Suprapubic skin (tissue), 3 donors: ENCODE data around the gene ANKRD20A1.
"Not testable (repeated sequence)": the region's sequence is repeated elsewhere in the genome, so short reads cannot be mapped to it uniquely, and the experiment has no call there.

Experiments used
- EP300 ChIP-seq: sonication (generic); formaldehyde crosslinking; IDR thresholded peaks from one replicate; pipeline ENCODE4 v1.6.1; 2017; ENCODE audit warnings: antibody characterized with exemption
- TF ChIP-seq, protein P1 (sequence below), 2 donors: fragments of 200-600 bp in 1 of 2; fragments of 450-650 bp in 1 of 2; sonication (generic) in 1 of 2; IDR thresholded peaks; one replicate each; pipeline ENCODE4 v1.5.1; 2016 to 2019; ENCODE audit warnings: antibody characterized with exemption in 2 of 2, mild to moderate bottlenecking in 1 of 2, moderate library complexity in 1 of 2

DNA sequence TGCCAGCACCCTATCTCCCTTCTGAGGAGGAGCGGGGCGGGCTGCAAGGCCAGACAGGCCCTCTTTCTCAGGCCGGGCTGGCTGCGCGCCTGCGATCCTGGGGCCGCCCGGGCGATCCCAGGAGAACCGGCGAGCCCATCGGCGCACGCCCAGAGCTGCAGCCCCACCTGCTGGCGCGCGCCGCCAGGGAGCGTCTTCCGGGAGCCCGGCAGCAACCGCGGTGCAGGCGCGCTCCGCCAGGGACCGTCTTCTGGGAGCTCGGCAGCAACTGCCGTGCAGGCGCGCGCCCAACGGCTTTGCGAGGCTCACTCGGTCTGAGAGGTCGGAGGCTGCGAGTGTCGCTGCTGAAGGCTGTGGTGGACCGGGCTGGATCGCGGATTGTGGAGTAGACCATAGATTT is at the start of gene ANKRD20A1:
- TF ChIP-seq EP300: not testable (repeated sequence)
- TF ChIP-seq, protein P1, sequence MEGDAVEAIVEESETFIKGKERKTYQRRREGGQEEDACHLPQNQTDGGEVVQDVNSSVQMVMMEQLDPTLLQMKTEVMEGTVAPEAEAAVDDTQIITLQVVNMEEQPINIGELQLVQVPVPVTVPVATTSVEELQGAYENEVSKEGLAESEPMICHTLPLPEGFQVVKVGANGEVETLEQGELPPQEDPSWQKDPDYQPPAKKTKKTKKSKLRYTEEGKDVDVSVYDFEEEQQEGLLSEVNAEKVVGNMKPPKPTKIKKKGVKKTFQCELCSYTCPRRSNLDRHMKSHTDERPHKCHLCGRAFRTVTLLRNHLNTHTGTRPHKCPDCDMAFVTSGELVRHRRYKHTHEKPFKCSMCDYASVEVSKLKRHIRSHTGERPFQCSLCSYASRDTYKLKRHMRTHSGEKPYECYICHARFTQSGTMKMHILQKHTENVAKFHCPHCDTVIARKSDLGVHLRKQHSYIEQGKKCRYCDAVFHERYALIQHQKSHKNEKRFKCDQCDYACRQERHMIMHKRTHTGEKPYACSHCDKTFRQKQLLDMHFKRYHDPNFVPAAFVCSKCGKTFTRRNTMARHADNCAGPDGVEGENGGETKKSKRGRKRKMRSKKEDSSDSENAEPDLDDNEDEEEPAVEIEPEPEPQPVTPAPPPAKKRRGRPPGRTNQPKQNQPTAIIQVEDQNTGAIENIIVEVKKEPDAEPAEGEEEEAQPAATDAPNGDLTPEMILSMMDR (IDR thresholded peaks at IDR 0.05): not testable (repeated sequence)
